ENCODE results near the gene CACNG3. TPM values are rescaled to one million over a fixed set of nuclear protein-coding genes. Genes with fewer than 3 reads are reported as not detected.

Gene CACNG3
- total RNA-seq, 1 experiment from 2014 or later, result not detected

- ATAC-seq (no peak), DNase-seq (no peak)
- no peaks in the 10 kb centered on the region for H3K36me3 ChIP-seq (ENCODE audit: low read depth, low read length)
- no peaks in the 10 kb centered on the region for H3K79me2 ChIP-seq (ENCODE audit: low read length)
- no peaks in the 10 kb centered on the region for H3K27me3 ChIP-seq (ENCODE audit: low read length)
- no peak overlapping the region for H3K4me3 ChIP-seq (ENCODE audit: low read length)
- no peaks in the 10 kb centered on the region for H4K20me1 ChIP-seq (ENCODE audit: low read length)
- no peaks in the 10 kb centered on the region for H3F3A ChIP-seq (ENCODE audit: low read length, unreplicated experiment)
- TF ChIP-seq EZH2 (IDR thresholded peaks at IDR 0.05; ENCODE audit: low read length, unreplicated experiment) (no peak), CTCF (conservative IDR thresholded peaks at IDR 0.05; ENCODE audit: low read depth, low read length) (no peak), EZH2phosphoT487 (IDR thresholded peaks at IDR 0.05; ENCODE audit: borderline replicate concordance, low read length) (no peak)
- no TSS peak for BruUV-seq (replicated peaks)
- no peak overlapping the region for H3K9ac ChIP-seq (ENCODE audit: low read length)
- H3K27ac ChIP-seq (ENCODE audit: low read length), result no peak overlapping the region
- ChIA-PET POLR2A (ENCODE audit: unreplicated experiment) (no interaction called here), CTCF (no interaction called here)
- H3K9me3 ChIP-seq (ENCODE audit: low read length), result no peaks in the 10 kb centered on the region
- no peak overlapping the region for H3K4me2 ChIP-seq (ENCODE audit: low read length)
- H2AFZ ChIP-seq (ENCODE audit: low read length), result no peak overlapping the region
- H3K4me1 ChIP-seq (ENCODE audit: insufficient read depth, low read length), result no peaks in the 10 kb centered on the region
- intact Hi-C loops (cut with micrococcal nuclease), result no loop called here
- H3K9me2 ChIP-seq (replicated peaks; ENCODE audit: low read length), result no peaks in the 10 kb centered on the region
Measured at GRCh38 chr16:24381470-24382118, 125.5 kb downstream of the CACNG3 start.

GRCh38 chr16:24382762-24383407 is 126.8 kb downstream of the CACNG3 start:
- no peak for ATAC-seq
- no peaks in the 10 kb centered on the region for H3K79me2 ChIP-seq (ENCODE audit: low read length)

More at GRCh38 chr16:24382762-24383407, 126.8 kb downstream of the CACNG3 start:
- H2AFZ ChIP-seq (ENCODE audit: low read length), result no peak overlapping the region
- no peak overlapping the region for H3K9ac ChIP-seq (ENCODE audit: low read length)
- intact Hi-C loops (cut with micrococcal nuclease), result no loop called here
- no peaks in the 10 kb centered on the region for H3K36me3 ChIP-seq (ENCODE audit: low read depth, low read length)
- H3K9me2 ChIP-seq (replicated peaks; ENCODE audit: low read length), result no peaks in the 10 kb centered on the region
- H3F3A ChIP-seq (ENCODE audit: low read length, unreplicated experiment), result no peaks in the 10 kb centered on the region
- no peaks in the 10 kb centered on the region for H3K9me3 ChIP-seq (ENCODE audit: low read length)
- no TSS peak for BruUV-seq (replicated peaks)
- H4K20me1 ChIP-seq (ENCODE audit: low read length), result no peaks in the 10 kb centered on the region
- DNase-seq, result no peak
- H3K27me3 ChIP-seq (ENCODE audit: low read length), result no peaks in the 10 kb centered on the region
- no peaks in the 10 kb centered on the region for H3K4me1 ChIP-seq (ENCODE audit: insufficient read depth, low read length)
- TF ChIP-seq EZH2 (IDR thresholded peaks at IDR 0.05; ENCODE audit: low read length, unreplicated experiment) (no peak), EZH2phosphoT487 (IDR thresholded peaks at IDR 0.05; ENCODE audit: borderline replicate concordance, low read length) (no peak), CTCF (conservative IDR thresholded peaks at IDR 0.05; ENCODE audit: low read depth, low read length) (no peak)
- H3K4me3 ChIP-seq (ENCODE audit: low read length), result no peak overlapping the region
- no peak overlapping the region for H3K4me2 ChIP-seq (ENCODE audit: low read length)
- CTCF ChIA-PET, result no interaction called here
- POLR2A ChIA-PET (ENCODE audit: unreplicated experiment), result no interaction called here
- no peak overlapping the region for H3K27ac ChIP-seq (ENCODE audit: low read length)

All from PC-3 (cell line).